Activated gamma-delta T cell (primary cell): ENCODE results near the gene TMEM252.

Experiments used
- DNase-seq: peaks from one replicate; lab custom pipeline; 2025; lab: John Stamatoyannopoulos, UW
- total RNA-seq, 2 donors: gene quantifications; one replicate each; lab custom pipeline; 2026; lab: John Stamatoyannopoulos, UW

TMEM252 gene, protein sequence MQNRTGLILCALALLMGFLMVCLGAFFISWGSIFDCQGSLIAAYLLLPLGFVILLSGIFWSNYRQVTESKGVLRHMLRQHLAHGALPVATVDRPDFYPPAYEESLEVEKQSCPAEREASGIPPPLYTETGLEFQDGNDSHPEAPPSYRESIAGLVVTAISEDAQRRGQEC
- 0 reads per million in 2 donors for total RNA-seq

DNA sequence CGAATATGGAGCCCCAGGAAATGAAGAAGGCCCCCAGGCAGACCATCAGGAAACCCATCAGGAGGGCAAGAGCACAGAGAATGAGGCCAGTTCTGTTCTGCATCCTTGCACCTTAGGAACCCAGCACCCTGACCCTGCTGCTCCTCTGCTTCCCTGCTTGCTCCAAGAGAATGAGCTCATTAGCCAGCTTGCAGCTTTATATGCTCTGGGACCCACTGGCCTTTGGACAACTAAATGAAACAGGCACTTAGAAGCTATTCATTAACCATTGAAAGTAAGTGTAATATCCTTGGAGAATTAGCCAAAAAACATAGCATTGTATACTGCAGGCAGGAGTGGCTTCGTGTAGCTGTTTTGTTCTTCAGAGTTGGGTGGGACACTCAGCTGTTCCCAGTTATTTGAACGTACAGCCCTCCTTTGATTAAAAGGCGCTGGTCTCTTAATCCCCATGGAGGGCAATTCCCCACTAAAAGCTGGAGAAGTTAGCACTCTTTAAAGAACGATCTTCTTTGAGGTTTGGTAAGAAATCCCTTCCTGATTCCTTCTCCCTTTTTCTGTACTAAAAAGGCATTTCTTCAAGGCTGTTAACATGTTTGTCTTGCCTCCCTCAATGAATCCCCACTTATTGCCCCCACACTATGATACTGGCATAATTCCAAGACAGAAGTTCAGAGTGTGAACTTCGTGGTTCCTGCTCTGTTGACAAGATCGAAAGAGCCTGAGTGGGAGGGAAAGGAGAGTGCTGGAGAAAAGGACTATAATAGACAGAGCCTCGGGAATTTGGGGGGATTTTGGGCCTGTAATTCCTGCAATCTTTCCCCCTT, at the start of gene TMEM252:
Gene TMEM252, minus strand, starts transcription at position 172 of the 824 bp plus-strand sequence. Its CDS starts 69 bp downstream, at position 103.
- DNase-seq: no peak

GRCh38 chr9:68585034-68585761, 44.5 kb upstream of the TMEM252 start:
- no peak for DNase-seq

- no peak for DNase-seq
Observed at GRCh38 chr9:68584189-68585033, 43.7 kb upstream of the TMEM252 start.

DNA sequence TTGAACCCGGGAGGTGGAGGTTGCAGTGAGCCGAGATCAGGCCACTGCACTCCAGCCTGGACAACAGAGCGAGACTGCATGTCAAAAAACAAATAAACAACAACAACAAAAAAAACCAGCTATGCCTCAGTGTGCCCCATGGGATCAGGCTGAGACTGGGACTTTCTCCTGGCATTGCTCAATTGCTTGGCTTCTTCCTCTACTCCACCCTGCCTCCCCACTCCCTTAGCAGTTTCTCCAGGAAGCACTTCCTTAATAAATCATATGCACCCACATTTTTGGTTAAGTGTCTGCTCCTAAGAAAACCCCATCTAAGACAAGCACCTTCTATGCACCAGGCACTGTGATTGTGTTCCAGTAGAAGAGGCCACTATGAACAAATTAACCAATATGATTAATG, 41.0 kb upstream of the TMEM252 start:
- no peak for DNase-seq

GRCh38 chr9:68577774-68578591, 37.3 kb upstream of the TMEM252 start:
- no peak for DNase-seq

DNA sequence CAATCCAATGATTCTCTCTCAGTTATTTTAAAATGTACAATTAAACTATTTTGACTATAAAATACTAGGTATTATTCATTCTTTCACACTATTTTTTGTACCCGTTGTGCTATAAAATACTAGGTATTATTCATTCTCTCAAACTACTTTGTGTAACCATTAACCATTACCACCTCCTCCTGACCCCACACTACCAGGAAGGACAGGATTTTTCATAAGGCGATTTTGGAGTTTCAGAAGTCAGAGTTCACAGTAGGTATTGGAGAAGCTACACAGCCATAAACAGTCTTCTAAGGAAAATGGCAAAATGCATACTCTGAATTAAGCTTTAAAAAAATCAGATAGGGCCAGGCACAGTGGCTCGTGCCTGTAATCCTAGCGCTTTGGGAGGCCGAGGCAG, 35.1 kb upstream of the TMEM252 start:
- DNase-seq: no peak

DNA sequence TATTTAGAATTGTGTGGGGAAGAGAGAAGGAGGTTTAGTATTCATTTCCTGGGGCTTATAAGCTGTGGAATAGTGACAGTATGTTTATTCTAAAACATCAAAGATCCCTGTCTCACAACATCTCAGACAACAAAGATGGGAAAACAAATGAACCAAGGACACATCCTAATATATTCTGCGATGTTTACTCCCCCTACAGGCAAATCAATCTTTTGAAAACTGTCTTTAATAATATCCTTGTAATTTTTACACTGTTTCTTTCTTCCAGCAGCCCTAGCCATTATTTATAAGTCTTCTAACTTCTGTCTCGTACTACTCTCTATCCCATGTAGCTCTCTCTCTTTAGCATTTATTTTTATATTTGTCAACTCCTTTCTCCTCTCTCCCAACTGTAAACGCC, 33.5 kb upstream of the TMEM252 start:
- no peak for DNase-seq

- no peak for DNase-seq
Observed at GRCh38 chr9:68567565-68567964, 26.9 kb upstream of the TMEM252 start.

DNA sequence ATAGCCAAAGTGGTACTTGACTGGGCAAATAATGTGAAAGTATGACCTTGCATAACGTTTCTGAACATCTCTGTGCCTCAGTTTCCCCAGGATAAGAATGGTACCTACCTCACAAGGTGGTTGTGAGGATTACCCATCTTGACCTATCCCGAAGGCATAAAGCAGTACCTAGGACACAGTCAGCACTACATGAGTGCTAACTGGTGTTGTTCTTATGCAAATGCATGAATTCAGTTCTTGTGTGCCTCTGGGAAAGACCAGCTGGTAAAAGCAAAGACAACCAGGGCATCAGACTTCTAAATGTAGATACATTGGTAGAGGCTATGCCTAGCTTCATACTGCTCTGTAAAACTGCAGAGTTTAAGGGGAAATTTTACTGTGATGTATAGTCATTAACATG, 21.8 kb upstream of the TMEM252 start:
- no peak for DNase-seq

GRCh38 chr9:68560071-68560844, 19.6 kb upstream of the TMEM252 start:
- DNase-seq: no peak

GRCh38 chr9:68558545-68558944, 17.9 kb upstream of the TMEM252 start:
- no peak for DNase-seq

DNA sequence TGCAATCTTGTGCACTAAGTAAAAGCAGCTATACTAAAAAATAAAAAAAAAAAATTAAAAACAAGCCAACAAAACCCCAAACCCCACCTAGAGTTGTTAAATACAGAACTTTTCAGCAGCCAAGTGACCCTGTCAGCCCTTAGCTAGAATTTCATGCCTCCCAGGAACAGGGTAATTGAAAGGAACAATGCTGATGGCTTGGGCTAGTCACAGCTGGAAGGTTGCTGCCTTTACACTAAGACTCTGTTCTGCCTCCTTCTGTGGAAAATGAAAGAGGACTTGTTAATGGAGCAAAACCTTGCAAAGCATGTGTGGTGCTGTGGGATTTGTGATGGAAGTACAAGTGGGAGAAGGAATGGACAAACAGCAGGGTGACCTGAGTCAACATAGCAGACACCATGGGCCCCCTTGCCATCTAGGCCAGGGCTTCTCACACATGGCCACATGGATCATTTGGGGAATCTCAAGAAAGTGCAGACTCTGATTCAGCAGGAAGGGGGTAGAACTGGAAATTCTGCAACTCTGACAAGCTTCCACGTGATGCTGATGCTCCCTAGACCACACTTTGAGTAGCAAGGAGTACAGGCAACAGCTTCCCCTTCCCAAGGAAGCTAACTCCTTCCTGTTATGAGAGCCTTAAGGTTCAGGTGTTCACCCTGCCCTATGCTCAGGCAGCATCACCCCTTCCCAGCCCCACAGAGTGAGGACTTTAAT, 14.9 kb upstream of the TMEM252 start:
- DNase-seq: no peak

DNA sequence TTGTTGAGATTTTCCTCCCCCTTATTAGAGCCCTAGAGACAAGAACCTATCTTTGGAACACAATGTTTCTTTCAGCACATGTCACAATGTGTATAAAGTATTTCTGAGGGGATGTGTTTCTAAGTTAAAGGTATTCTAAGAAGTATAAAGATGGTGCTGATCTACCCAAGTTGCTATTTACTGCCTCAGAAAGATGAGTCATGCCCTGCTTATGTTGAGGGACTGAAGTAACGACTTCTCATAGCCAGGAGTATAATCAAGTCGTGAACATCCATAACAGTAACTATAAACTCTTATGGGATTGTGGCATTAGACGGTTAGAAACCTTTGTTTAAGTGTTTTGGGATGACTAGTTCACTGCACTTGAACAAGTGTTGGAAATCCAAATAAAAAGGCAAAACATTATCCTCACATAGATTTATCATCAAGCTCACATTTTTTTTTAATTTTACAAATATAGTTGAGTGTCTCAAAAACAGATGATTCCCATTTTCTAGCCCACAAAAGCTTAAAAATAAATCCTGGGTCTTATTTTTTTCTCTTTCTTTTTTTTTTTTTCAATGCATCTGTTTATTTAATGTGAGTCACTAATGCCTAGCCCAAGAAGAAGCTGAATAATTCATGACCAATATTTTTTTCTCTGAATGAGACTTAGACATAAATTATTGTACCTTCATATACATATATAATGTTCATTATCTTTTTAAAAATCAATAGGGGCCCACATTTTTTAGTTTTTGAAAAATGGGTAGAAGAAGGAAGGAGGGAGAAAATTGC, 12.2 kb upstream of the TMEM252 start:
- no peak for DNase-seq

GRCh38 chr9:68551191-68551590, 10.5 kb upstream of the TMEM252 start:
- no peak for DNase-seq

- no peak for DNase-seq
Observed at GRCh38 chr9:68548241-68548640, 7.6 kb upstream of the TMEM252 start.

DNA sequence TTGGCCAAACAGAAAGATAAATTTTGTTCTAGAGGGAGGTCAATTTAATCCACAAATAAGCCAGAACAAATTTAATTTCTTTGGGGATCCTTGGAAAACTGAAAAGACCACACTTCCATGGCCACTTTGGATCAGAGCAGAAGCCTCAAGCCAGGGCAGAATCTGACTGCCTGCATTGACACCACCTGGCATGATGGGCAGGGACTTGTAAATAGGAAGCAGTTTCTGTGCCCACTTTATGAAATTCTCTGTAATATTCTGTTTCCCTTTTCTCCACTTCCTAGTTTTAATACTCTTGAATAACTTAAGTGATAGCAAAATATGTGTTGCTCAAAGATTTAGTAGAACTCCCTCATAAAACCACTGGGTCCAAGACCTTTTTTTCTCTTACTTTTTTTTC, 6.7 kb upstream of the TMEM252 start:
- DNase-seq: no peak

GRCh38 chr9:68546596-68547390, 6.1 kb upstream of the TMEM252 start:
- no peak for DNase-seq
